Activated CD8-positive, alpha-beta memory T cell treated with anti-CD3 and anti-CD28 coated beads, Interleukin-2, amount 50 U/mL, for 1 hour (primary cell): ENCODE measurements around the gene ZNF329.
A peak's percentile ranks its signal among the peaks of the same experiment; 100 is the strongest.
"Not testable (repeated sequence)": the region's sequence is repeated elsewhere in the genome, so short reads cannot be mapped to it uniquely, and the experiment has no call there.

ENCODE experiments used
- DNase-seq: peaks from one replicate; pipeline ENCODE4 v3.0.0-alpha.2; 2020; ENCODE audit errors: extremely low read depth

The ZNF329 gene

GRCh38 chr19:58150328-58150921 is at the start of gene ZNF329:
ZNF329 (minus strand) TSS chr19:58150789; CDS start chr19:58129503, 21,286 bp downstream.
- peak; percentile 57 for DNase-seq

- DNase-seq: no peak
Observed at GRCh38 chr19:58196901-58197616, 46.5 kb upstream of the ZNF329 start.

- no peak for DNase-seq
Observed at GRCh38 chr19:58183817-58184215, 33.2 kb upstream of the ZNF329 start.

- peak; percentile 85 for DNase-seq
Observed at GRCh38 chr19:58182989-58183816, 32.6 kb upstream of the ZNF329 start, which contains the start of gene ZNF274. ZNF274 (plus strand) TSS chr19:58183061; CDS start chr19:58183966, 905 bp downstream.

GRCh38 chr19:58182577-58182988 is 32.0 kb upstream of the ZNF329 start:
- DNase-seq: no peak

GRCh38 chr19:58181902-58182576 is 31.4 kb upstream of the ZNF329 start:
- DNase-seq: peak; percentile 28

GRCh38 chr19:58170860-58171259 is 20.3 kb upstream of the ZNF329 start:
- no peak for DNase-seq

- DNase-seq: no peak
Observed at GRCh38 chr19:58166708-58167280, 16.2 kb upstream of the ZNF329 start.

- no peak for DNase-seq
Observed at GRCh38 chr19:58166268-58166667, 15.7 kb upstream of the ZNF329 start.

- no peak for DNase-seq
Observed at GRCh38 chr19:58157045-58157728, 6.6 kb upstream of the ZNF329 start.

GRCh38 chr19:58154679-58155648 is 4.4 kb upstream of the ZNF329 start:
- DNase-seq: peak; percentile 93

- no peak for DNase-seq
Observed at GRCh38 chr19:58154287-58154678, 3.7 kb upstream of the ZNF329 start.

GRCh38 chr19:58153386-58153785 is 2.8 kb upstream of the ZNF329 start:
- DNase-seq: no peak

- DNase-seq: not testable (repeated sequence)
Observed at GRCh38 chr19:58147475-58147874, 3.1 kb downstream of the ZNF329 start.

- no peak for DNase-seq
Observed at GRCh38 chr19:58145849-58146248, 4.7 kb downstream of the ZNF329 start.

GRCh38 chr19:58134244-58134643 is 16.3 kb downstream of the ZNF329 start:
- no peak for DNase-seq

GRCh38 chr19:58129284-58129683 is 21.3 kb downstream of the ZNF329 start:
- DNase-seq: no peak

- no peak for DNase-seq
Observed at GRCh38 chr19:58128041-58128685, 22.4 kb downstream of the ZNF329 start.

- no peak for DNase-seq
Observed at GRCh38 chr19:58123354-58123753, 27.2 kb downstream of the ZNF329 start.
